A549 treated with GW870086 at 1 μM for 4 hours (cell line): ENCODE measurements around the gene ZNF100. TPM values are rescaled to one million over a fixed set of nuclear protein-coding genes. Genes with fewer than 3 reads are reported as not detected.

Experiments
- total RNA-seq: library from RNA; stranded (reverse); fragments of 200-300 nt; extraction: Qiagen RNA extraction; gene quantifications from 5 replicates; pipeline ENCODE4 v1.2.3, GENCODE V29; 2022; ENCODE audit warnings: low read depth

The ZNF100 gene
- not detected in 5 replicates for total RNA-seq

GRCh38 chr19:21767065-21767800 is at the start of gene ZNF100:
TSS of gene ZNF100 (minus strand) at chr19:21767579. CDS start at chr19:21767429, 150 bp downstream.

Other genes with a start within 250 kb of the ZNF100 start
- 2.2 to 3.2 TPM (median 2.9 TPM) in 5 replicates for gene ZNF43, start 68.6 kb upstream of the ZNF100 start, total RNA-seq
- not detected in 5 replicates for gene ZNF208, start 243.4 kb upstream of the ZNF100 start, total RNA-seq